ENCODE measurements around the gene HERPUD2. TPM values are rescaled to one million over a fixed set of nuclear protein-coding genes. Genes with fewer than 3 reads are reported as not detected.

Gene HERPUD2
- total and polyA plus RNA-seq, 2 of the 8 experiments (the other 6 are each of a cell fraction or from before 2014, with no cell fraction given): 18.3 to 27.3 TPM

DNA sequence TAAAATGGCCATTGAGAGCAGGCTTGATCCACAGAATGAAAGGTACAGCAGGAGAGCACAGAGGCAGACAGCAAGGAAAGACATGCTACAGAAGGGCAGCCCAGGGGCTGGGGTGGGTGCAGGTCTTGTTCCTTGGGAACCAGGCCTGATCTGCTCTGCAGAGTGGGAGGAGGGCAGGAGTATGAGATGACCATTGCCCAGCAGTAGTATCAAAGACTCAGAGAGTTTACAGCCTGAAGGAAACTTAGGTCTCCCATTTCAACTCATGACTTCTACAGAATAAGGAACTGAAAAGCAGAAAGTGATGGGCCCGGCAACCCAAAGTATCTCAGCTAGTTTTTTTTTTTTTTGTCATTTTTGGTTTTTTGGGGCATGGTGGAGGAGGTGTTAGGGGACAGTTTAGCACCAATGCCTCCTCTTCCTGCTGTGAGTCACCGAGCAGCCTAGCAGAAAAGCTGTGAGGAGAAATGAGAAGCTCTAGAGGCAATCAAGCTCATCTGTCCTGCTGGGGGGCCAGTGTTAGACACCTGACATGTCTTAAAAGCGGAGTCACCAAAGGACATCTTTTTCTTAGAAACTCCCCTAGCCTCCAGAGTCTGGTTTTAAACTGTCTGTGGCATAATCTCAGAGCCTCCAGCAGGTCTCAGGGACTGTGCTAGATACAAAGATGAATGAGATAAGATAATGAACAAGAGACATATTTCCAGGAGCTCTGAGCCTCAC lies 34.3 kb upstream of the HERPUD2 start:
- TF ChIP-seq RAD21 (IDR thresholded peaks at IDR 0.05 in 1 of 2, conservative IDR thresholded peaks at IDR 0.05 in 1 of 2; ENCODE audit: low read depth in 2 of 2, low read length in 2 of 2): no peak
- no peak for TF ChIP-seq SUZ12 (IDR thresholded peaks at IDR 0.05; ENCODE audit: low read length)
- TF ChIP-seq POLR2AphosphoS5 (IDR thresholded peaks at IDR 0.05; ENCODE audit: low read depth, low read length): no peak
- TF ChIP-seq TAF1 (IDR thresholded peaks at IDR 0.05; ENCODE audit: low read depth, low read length): no peak
- no peak for TF ChIP-seq ATF3 (IDR thresholded peaks at IDR 0.05; ENCODE audit: insufficient read depth, low read depth, low read length)
- TF ChIP-seq EZH2 (IDR thresholded peaks at IDR 0.05; ENCODE audit: low read depth, low read length, severe bottlenecking): no peak
- H3K23ac ChIP-seq (ENCODE audit: insufficient read length): no peak overlapping the region
- no peaks in the 10 kb centered on the region for H3K79me1 ChIP-seq (ENCODE audit: low read depth, low read length)
- H4K91ac ChIP-seq (replicated peaks; ENCODE audit: insufficient read length, low read length): no peak overlapping the region
- H3K36me3 ChIP-seq (ENCODE audit: control insufficient read depth in 2 of 4, insufficient read depth in 4 of 4, low read length in 3 of 4): no peaks in the 10 kb centered on the region
- H3K14ac ChIP-seq (ENCODE audit: insufficient read length): no peak overlapping the region
- H3K79me2 ChIP-seq (ENCODE audit: control insufficient read depth in 1 of 2, insufficient read depth in 2 of 2, low read length in 2 of 2): no peaks in the 10 kb centered on the region
- no peak for FAIRE-seq
- H2BK20ac ChIP-seq (ENCODE audit: low read length): no peak overlapping the region
- no peak overlapping the region for H2AK5ac ChIP-seq (ENCODE audit: low read depth, low read length)
- no peak overlapping the region for H2BK12ac ChIP-seq (ENCODE audit: low read depth, low read length)
- no peak overlapping the region for H3K4me2 ChIP-seq (ENCODE audit: insufficient read depth in 1 of 2, low read depth in 2 of 2, low read length in 2 of 2)
- CTCF ChIA-PET (ENCODE audit: partially characterized antibody): interaction anchor here (0.6 to 1.6 kb wide), 3 partner anchors 11 to 63 kb away, joined by 3 to 7 read pairs (median 4); no protein-coding TSS in a partner anchor
- H4K8ac ChIP-seq (ENCODE audit: extremely low read depth, insufficient read depth, low read length): no peak overlapping the region
- no peak overlapping the region for H3K18ac ChIP-seq (ENCODE audit: extremely low read depth, low read length)
- no peak overlapping the region for H3K9ac ChIP-seq (replicated peaks in 1 of 4; ENCODE audit: extremely low read depth in 1 of 4, low read depth in 3 of 4, low read length in 3 of 4)
- POLR2A ChIA-PET (ENCODE audit: partially characterized antibody): interaction anchor here (0.7 kb wide), 1 partner anchor 72 kb away, joined by 3 read pairs; the partner anchor contains the start of gene SEPTIN7
- peaks cover 0 to 3% (median 2%) of the 10 kb centered on the region in 4 experiments; a peak in 3 of 7 replicates for H3K4me1 ChIP-seq (replicated peaks in 1 of 4; ENCODE audit: control insufficient read depth in 3 of 4, insufficient read depth in 4 of 4, low read length in 3 of 4)
- no peak overlapping the region for H2AFZ ChIP-seq (ENCODE audit: low read length)
- H2BK15ac ChIP-seq (ENCODE audit: low read length): no peak overlapping the region
- no peak overlapping the region for H3K4me3 ChIP-seq (ENCODE audit: extremely low read depth in 1 of 4, insufficient read depth in 2 of 4, low read depth in 3 of 4, low read length in 4 of 4)
- H3K23me2 ChIP-seq (ENCODE audit: low read depth, low read length): no peaks in the 10 kb centered on the region; the same call in 1 of the 2 replicates
- no peak for DNase-seq (ENCODE audit: low read depth in 1 of 2, low spot score in 2 of 2)
- no peak overlapping the region for H4K5ac ChIP-seq (ENCODE audit: insufficient read length, low read depth, low read length)
- no peaks in the 10 kb centered on the region for H3K9me3 ChIP-seq (ENCODE audit: insufficient read depth in 2 of 2, low read depth in 1 of 2, low read length in 1 of 2)
- 84% methylated on average over 3 of the region's 3 CpGs; no CpG with 5 or more reads in 1 of the 2 experiments for WGBS, 2 experiments (ENCODE audit: extremely low coverage in 1 of 2, insufficient coverage in 1 of 2, insufficient read length in 1 of 2, insufficient replicate concordance in 2 of 2, low coverage in 1 of 2, low lambda C conversion rate in 2 of 2, missing lambda C conversion rate in 1 of 2)
- H4K20me1 ChIP-seq (replicated peaks in 1 of 2; ENCODE audit: control insufficient read depth in 1 of 2, insufficient read depth in 2 of 2, low read length in 2 of 2): no peaks in the 10 kb centered on the region
- no peak overlapping the region for H3K27ac ChIP-seq (ENCODE audit: low read depth, low read length)
- no peaks in the 10 kb centered on the region for H3K27me3 ChIP-seq (replicated peaks in 1 of 4; ENCODE audit: control insufficient read depth in 3 of 4, extremely low read depth in 1 of 4, insufficient read depth in 3 of 4, low read length in 3 of 4)
- H2BK5ac ChIP-seq (ENCODE audit: low read depth, low read length): no peak overlapping the region
- H2BK120ac ChIP-seq (replicated peaks; ENCODE audit: low read depth, low read length): no peak overlapping the region
- no peak overlapping the region for H3K4ac ChIP-seq (replicated peaks; ENCODE audit: insufficient read length, low read depth, low read length)
- H3K56ac ChIP-seq (replicated peaks; ENCODE audit: insufficient read length, low read depth, low read length): no peak overlapping the region

Data from H1 (cell line).